Hepatocyte (in vitro differentiated cells): ENCODE results near the gene SEPHS2. TPM values are rescaled to one million over a fixed set of nuclear protein-coding genes. Genes with fewer than 3 reads are reported as not detected.
"Not testable (repeated sequence)": the region's sequence is repeated elsewhere in the genome, so short reads cannot be mapped to it uniquely, and the experiment has no call there.

Source experiments
- DNase-seq: peaks from one replicate; pipeline ENCODE4 v3.0.0-alpha.2; 2016; ENCODE audit warnings: low spot score
- H2AFZ ChIP-seq: fragments of 200-600 bp; sonication (generic); 2 replicates; pipeline ENCODE4 v1.6.0; 2016; ENCODE audit warnings: antibody characterized with exemption, mild to moderate bottlenecking
- H3K27ac ChIP-seq: fragments of 200-600 bp; sonication (generic); 2 replicates; pipeline ENCODE4 v1.5.1; 2016; ENCODE audit warnings: mild to moderate bottlenecking
- H3K27me3 ChIP-seq: fragments of 200-600 bp; sonication (generic); 2 replicates; pipeline ENCODE4 v1.6.1; 2016
- H3K36me3 ChIP-seq: fragments of 200-600 bp; sonication (generic); replicated peaks from 2 replicates; pipeline ENCODE4 v1.5.1; 2016; ENCODE audit warnings: low read depth; ENCODE audit not compliant: insufficient read depth
- H3K4me1 ChIP-seq: fragments of 200-600 bp; sonication (generic); 2 replicates; pipeline ENCODE4 v1.5.1; 2016; ENCODE audit warnings: mild to moderate bottlenecking, moderate library complexity; ENCODE audit not compliant: insufficient read depth
- H3K4me2 ChIP-seq: fragments of 200-600 bp; sonication (generic); 2 replicates; pipeline ENCODE4 v1.6.0; 2016
- H3K4me3 ChIP-seq: fragments of 200-600 bp; sonication (generic); 2 replicates; pipeline ENCODE4 v1.5.1; 2016; ENCODE audit warnings: mild to moderate bottlenecking
- H3K79me2 ChIP-seq: fragments of 200-600 bp; sonication (generic); 2 replicates; pipeline ENCODE4 v1.6.0; 2017; ENCODE audit warnings: mild to moderate bottlenecking
- H3K9me2 ChIP-seq: fragments of 200-600 bp; sonication (generic); replicated peaks from 2 replicates; pipeline ENCODE4 v1.6.0; 2017; ENCODE audit warnings: mild to moderate bottlenecking; ENCODE audit not compliant: insufficient read depth
- H3K9me3 ChIP-seq: fragments of 200-600 bp; sonication (generic); 2 replicates; pipeline ENCODE4 v1.5.1; 2016; ENCODE audit warnings: low read depth, mild to moderate bottlenecking
- H4K20me1 ChIP-seq: fragments of 200-600 bp; sonication (generic); 2 replicates; pipeline ENCODE4 v1.6.0; 2016; ENCODE audit warnings: mild to moderate bottlenecking; ENCODE audit not compliant: insufficient read depth, poor library complexity, severe bottlenecking
- CTCF ChIP-seq: fragments of 200-600 bp; sonication (generic); IDR thresholded peaks from 2 replicates; pipeline ENCODE4 v1.5.1; 2016; ENCODE audit warnings: antibody characterized with exemption, mild to moderate bottlenecking; ENCODE audit not compliant: poor library complexity
- EZH2 ChIP-seq: fragments of 200-600 bp; sonication (generic); IDR thresholded peaks from 2 replicates; pipeline ENCODE4 v1.6.1; 2016; ENCODE audit warnings: antibody characterized with exemption, mild to moderate bottlenecking, borderline replicate concordance
- EZH2phosphoT487 ChIP-seq: fragments of 200-600 bp; sonication (generic); IDR thresholded peaks from one replicate; pipeline ENCODE4 v1.6.1; 2018; ENCODE audit warnings: antibody characterized with exemption, mild to moderate bottlenecking, low read depth, moderate library complexity; ENCODE audit not compliant: unreplicated experiment, severe bottlenecking
- WGBS: methylation state at CpG from one replicate; pipeline ENCODE4 v1.1.6; 2016; ENCODE audit warnings: low lambda C conversion rate; ENCODE audit errors: missing lambda C conversion rate; 5-methylcytosine and 5-hydroxymethylcytosine counted together
- polyA plus RNA-seq: library from polyadenylated mRNA; unstranded; fragments of >200 nt; fragmentation: Nextera tagmentation; extraction: Ambion mirVana; gene quantifications from 2 replicates; pipeline ENCODE4 v1.2.1, GENCODE V29; 2016
- total RNA-seq: library from RNA; depleted of rRNA; stranded (reverse); fragments of >200 nt; gene quantifications from 2 replicates; pipeline ENCODE4 v1.2.3, GENCODE V29; 2014

Gene SEPHS2
- total and polyA plus RNA-seq, 2 experiments from 2014 or later = 36.1 to 81.0 TPM

- no peaks in the 10 kb centered on the region for H3K79me2 ChIP-seq
- WGBS = 86% methylated on average over 1 of the region's 1 CpG
- H3K36me3 ChIP-seq = no peaks in the 10 kb centered on the region
- H3K4me3 ChIP-seq = no peak overlapping the region
- H4K20me1 ChIP-seq = no peaks in the 10 kb centered on the region
- no peaks in the 10 kb centered on the region for H3K9me2 ChIP-seq
- H3K4me2 ChIP-seq = no peak overlapping the region
- no peak for DNase-seq
- no peak overlapping the region for H3K27ac ChIP-seq
- TF ChIP-seq CTCF = no peak
- no peak for TF ChIP-seq EZH2phosphoT487
- no peak overlapping the region for H2AFZ ChIP-seq
- H3K27me3 ChIP-seq = no peaks in the 10 kb centered on the region
- H3K4me1 ChIP-seq = peaks cover 6% of the 10 kb centered on the region
- H3K9me3 ChIP-seq = no peaks in the 10 kb centered on the region
These were observed 11.6 kb upstream of the SEPHS2 start for GRCh38 chr16:30457256-30457655.

GRCh38 chr16:30456302-30456701 lies 10.6 kb upstream of the SEPHS2 start:
- Histone ChIP-seq H2AFZ (no peak overlapping the region), H3K9me3 (no peaks in the 10 kb centered on the region), H3K4me2 (no peak overlapping the region), H3K79me2 (no peaks in the 10 kb centered on the region), H3K4me1 (peaks cover 10% of the 10 kb centered on the region), H3K27ac (no peak overlapping the region), H3K4me3 (no peak overlapping the region), H4K20me1 (no peaks in the 10 kb centered on the region), H3K27me3 (no peaks in the 10 kb centered on the region), H3K9me2 (no peaks in the 10 kb centered on the region), H3K36me3 (no peaks in the 10 kb centered on the region)
- no peak for DNase-seq
- TF ChIP-seq EZH2phosphoT487 = no peak
- TF ChIP-seq EZH2 = no peak
- TF ChIP-seq CTCF = no peak
- 94% methylated on average over 1 of the region's 1 CpG for WGBS

- H3K4me2 ChIP-seq, H3K27me3 ChIP-seq, H3K9me2 ChIP-seq, H3K4me3 ChIP-seq, DNase-seq, H3K36me3 ChIP-seq, H3K9me3 ChIP-seq, H4K20me1 ChIP-seq, H3K79me2 ChIP-seq: not testable (repeated sequence)
- 61% methylated on average over 20 of the region's 20 CpGs for WGBS
- Histone ChIP-seq H3K4me1 (peaks cover 10% of the 10 kb centered on the region), H2AFZ (peak overlapping the region; percentile 63), H3K27ac (peak overlapping the region; percentile 57)
These were observed 7.3 kb upstream of the SEPHS2 start for GRCh38 chr16:30452709-30453580.

GRCh38 chr16:30449116-30449435 lies 3.4 kb upstream of the SEPHS2 start:
- Histone ChIP-seq H3K9me2 (no peaks in the 10 kb centered on the region), H4K20me1 (no peaks in the 10 kb centered on the region), H3K4me2 (no peak overlapping the region), H3K27me3 (no peaks in the 10 kb centered on the region), H3K27ac (no peak overlapping the region), H3K4me1 (peaks cover 29% of the 10 kb centered on the region), H2AFZ (no peak overlapping the region), H3K9me3 (peaks cover 5% of the 10 kb centered on the region), H3K79me2 (peaks cover 11% of the 10 kb centered on the region), H3K36me3 (peaks cover 4% of the 10 kb centered on the region), H3K4me3 (no peak overlapping the region)
- WGBS = 94% methylated on average over 3 of the region's 3 CpGs
- TF ChIP-seq EZH2 (no peak), EZH2phosphoT487 (no peak), CTCF (no peak)
- DNase-seq = no peak
